GM19467 (cell line): ENCODE measurements around the gene FBXO31.
"Not testable (repeated sequence)": the region's sequence is repeated elsewhere in the genome, so short reads cannot be mapped to it uniquely, and the experiment has no call there.

Experiments
- ATAC-seq: cut with Tn5 transposase; IDR thresholded peaks from one replicate; pipeline ENCODE4 v1.9.1; 2021; ENCODE audit warnings: mild to moderate bottlenecking, moderate library complexity; ENCODE audit not compliant: unreplicated experiment

The FBXO31 gene

GRCh38 chr16:87344931-87345631, 38.5 kb downstream of the FBXO31 start:
- no peak for ATAC-seq

GRCh38 chr16:87344165-87344930, 39.2 kb downstream of the FBXO31 start:
- ATAC-seq, result no peak

- ATAC-seq, result no peak
Measured at GRCh38 chr16:87343753-87344050, 39.9 kb downstream of the FBXO31 start.

GRCh38 chr16:87342978-87343752, 40.4 kb downstream of the FBXO31 start:
- no peak for ATAC-seq

GRCh38 chr16:87342504-87342903, 41.1 kb downstream of the FBXO31 start:
- ATAC-seq, result no peak

- no peak for ATAC-seq
Measured at GRCh38 chr16:87340198-87340597, 43.4 kb downstream of the FBXO31 start.

GRCh38 chr16:87339724-87340105, 43.9 kb downstream of the FBXO31 start:
- ATAC-seq, result not testable (repeated sequence)

GRCh38 chr16:87339086-87339723, 44.4 kb downstream of the FBXO31 start:
- no peak for ATAC-seq

- no peak for ATAC-seq
Measured at GRCh38 chr16:87338155-87338765, 45.3 kb downstream of the FBXO31 start.

GRCh38 chr16:87337262-87337771, 46.3 kb downstream of the FBXO31 start:
- ATAC-seq, result no peak

GRCh38 chr16:87336434-87337240, 46.9 kb downstream of the FBXO31 start:
- no peak for ATAC-seq

GRCh38 chr16:87335625-87336433, 47.7 kb downstream of the FBXO31 start:
- no peak for ATAC-seq

GRCh38 chr16:87334651-87335624, 48.6 kb downstream of the FBXO31 start:
- ATAC-seq, result no peak

- no peak for ATAC-seq
Measured at GRCh38 chr16:87333581-87334331, 49.8 kb downstream of the FBXO31 start.

- no peak for ATAC-seq
Measured at GRCh38 chr16:87333101-87333500, 50.5 kb downstream of the FBXO31 start.

GRCh38 chr16:87332150-87332549, 51.4 kb downstream of the FBXO31 start:
- no peak for ATAC-seq

GRCh38 chr16:87331241-87331801, 52.3 kb downstream of the FBXO31 start:
- no peak for ATAC-seq
